Activated naive CD4-positive, alpha-beta T cell treated with Interleukin-2 at 50 U/mL for 16 hours (primary cell): ENCODE data around the gene ABHD16A.
"Not testable (repeated sequence)": the region's sequence is repeated elsewhere in the genome, so short reads cannot be mapped to it uniquely, and the experiment has no call there.

ENCODE experiments used
- DNase-seq: peaks from one replicate; pipeline ENCODE4 v3.0.0-alpha.2; 2020

Gene ABHD16A

GRCh38 chr6:31713991-31714684 lies 11.0 kb upstream of the ABHD16A start:
- DNase-seq: no peak

- no peak for DNase-seq
These were observed 10.3 kb upstream of the ABHD16A start for GRCh38 chr6:31713465-31713864.

- DNase-seq: no peak
These were observed 9.2 kb upstream of the ABHD16A start for GRCh38 chr6:31712296-31712695.

GRCh38 chr6:31711233-31711632 lies 8.1 kb upstream of the ABHD16A start:
- no peak for DNase-seq

DNA sequence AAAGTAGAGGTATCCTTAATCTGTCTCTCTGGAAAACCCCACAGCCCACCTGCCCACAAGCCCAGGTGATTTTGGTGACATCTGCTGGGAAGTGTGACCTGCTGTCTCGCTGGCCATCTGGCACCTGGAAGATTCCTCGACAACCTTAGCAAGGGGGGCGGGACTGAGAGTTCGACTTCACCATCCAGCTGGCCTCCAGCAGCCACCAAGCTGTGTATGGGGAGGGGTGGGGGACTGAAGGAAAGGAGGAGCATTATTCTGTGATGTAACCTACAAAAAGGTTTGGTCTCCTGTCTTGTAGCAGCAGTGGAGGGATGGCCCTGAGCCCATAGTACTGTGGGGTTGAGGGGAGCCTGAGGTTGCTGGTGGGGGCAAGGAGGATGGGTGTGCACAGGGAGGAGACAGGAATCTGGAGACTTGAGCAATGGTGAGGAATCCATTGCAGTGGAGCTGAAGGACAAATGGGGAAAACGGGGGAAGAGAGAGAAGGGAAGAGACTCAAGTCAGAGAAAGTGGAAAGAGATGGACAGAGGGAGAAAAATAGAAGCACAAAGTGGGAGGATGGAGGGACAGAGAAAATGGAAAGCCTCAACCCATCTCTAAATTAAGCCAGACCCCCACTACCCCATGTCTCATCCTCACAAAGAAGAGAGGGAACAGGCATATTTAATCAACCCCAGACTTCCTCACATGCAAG lies 7.5 kb upstream of the ABHD16A start:
- DNase-seq: no peak

- DNase-seq: not testable (repeated sequence)
These were observed 6.0 kb upstream of the ABHD16A start for GRCh38 chr6:31709157-31709556.

DNA sequence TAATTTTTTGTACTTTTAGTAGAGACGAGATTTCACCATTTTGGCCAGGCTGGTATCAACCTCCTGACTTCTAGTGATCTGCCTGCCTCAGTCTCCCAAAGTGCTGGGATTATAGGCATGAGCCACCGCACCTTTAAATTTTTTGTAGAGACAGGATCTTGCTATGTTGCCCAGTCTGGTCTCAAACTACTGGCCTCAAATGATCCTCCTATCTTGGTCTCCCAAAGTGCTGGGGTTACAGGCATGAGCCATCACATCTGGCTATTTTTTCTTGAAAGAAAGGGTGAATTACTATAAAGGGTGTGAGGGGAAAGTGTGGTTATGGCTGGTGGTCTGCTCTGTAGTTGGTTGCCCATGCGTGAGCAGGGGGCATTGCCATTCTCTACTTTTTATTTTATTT lies 5.1 kb upstream of the ABHD16A start:
- DNase-seq: no peak

- DNase-seq: no peak
These were observed 4.6 kb upstream of the ABHD16A start for GRCh38 chr6:31707701-31708100.

- no peak for DNase-seq
These were observed 3.5 kb upstream of the ABHD16A start, which contains the start of gene LY6G6F for GRCh38 chr6:31706599-31706998. Gene LY6G6F (plus strand): TSS chr6:31706866. CDS start chr6:31706907, 41 bp downstream.

GRCh38 chr6:31705931-31706330 lies 2.8 kb upstream of the ABHD16A start:
- no peak for DNase-seq

GRCh38 chr6:31702405-31702818 lies 712 bp downstream of the ABHD16A start:
- DNase-seq: peak; percentile 48

DNA sequence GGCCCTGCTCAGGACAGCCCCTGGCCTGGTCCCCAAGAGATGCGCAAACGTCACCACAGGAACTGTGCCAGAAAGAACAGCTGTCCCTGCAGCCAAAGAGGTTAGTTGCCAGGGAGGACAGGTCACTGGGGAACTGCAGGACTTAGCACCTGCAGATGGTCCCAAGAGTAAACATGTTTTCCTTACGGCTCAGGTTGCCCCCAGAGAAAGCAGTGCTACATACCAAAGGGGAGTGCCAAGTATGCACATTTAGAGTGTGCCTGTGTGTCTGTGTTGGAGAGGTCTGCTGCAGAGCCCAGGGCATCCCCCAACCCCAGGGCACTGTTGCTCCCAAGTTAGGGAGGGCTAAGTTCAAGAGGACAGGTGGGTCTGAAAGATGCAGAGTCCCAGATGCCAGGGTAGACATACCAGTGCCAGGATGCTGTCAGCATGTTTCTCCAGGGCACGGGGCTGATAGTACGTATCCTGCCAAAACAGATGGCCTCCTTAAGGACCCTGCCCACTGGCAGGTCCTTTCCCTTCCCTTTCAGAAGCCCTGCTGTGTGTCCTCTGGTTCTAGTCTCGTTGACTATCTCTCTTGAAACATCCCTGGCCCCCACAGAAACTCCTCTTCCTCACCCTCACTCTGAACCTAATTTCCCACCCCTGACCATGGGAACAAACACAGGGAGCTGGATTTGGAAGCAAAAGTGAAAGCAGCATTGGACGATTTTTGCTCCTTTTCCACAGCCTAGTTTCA lies 1.3 kb downstream of the ABHD16A start:
- DNase-seq: no peak

- no peak for DNase-seq
These were observed 2.3 kb downstream of the ABHD16A start for GRCh38 chr6:31700740-31701401.

DNA sequence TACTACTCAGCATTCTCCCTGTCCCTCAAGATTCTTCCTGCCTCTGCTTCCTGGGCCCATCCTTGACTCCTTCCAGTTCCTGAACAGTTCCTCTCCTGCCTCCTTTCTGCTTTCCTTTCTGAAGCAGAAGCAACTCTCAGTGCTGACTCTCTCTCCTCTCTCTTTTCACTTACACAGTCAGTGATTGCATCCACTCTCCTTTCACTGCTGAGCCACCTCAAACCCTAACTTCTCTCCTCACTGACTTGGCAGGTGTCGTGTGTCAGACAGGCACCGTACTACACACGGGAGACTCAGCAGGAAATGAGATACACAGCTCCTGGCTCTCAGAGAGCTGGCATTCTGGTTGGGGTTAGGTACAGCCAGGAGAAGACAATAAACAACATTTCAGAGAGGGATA lies 5.6 kb downstream of the ABHD16A start:
- DNase-seq: no peak

DNA sequence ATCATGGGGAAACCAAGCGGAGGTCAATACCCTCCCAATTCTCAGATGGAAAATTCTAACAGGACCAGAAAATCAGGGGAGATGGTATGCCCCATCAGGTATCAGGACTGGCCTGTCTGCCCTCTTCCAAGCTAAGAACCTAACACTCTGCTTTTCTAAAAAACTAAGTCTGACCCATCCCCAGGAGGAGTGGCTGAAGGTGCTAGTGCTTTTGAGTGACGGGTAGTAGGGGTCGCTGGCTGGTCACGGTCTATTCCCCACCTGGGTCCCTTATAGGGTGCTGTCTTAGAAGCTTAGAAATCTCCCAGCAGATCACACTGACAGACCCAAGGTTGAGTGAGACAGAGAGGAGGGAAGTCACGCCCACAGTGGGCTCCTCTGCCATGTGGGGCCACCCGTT lies 9.6 kb downstream of the ABHD16A start:
- DNase-seq: no peak

DNA sequence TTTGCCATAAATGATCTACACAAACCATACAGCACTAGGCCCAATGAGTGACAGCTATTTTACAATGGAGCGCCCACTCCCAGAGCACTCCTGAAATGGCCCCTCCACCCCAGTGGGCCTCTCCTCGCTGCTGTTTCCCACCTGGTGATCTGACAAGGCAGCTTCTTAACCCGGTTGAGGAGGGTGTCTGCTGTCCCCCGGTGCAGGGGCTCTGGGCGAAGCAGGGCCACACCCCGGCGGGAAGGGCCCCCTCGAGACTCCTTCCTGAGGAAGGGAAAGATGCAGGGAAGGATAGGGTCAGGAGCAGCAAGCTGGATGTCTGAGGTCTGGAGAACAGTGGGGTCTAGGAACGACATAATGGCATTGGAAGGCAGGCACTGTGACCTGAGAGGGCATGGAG lies 10.2 kb downstream of the ABHD16A start:
- DNase-seq: no peak

- DNase-seq: no peak
These were observed 10.8 kb downstream of the ABHD16A start for GRCh38 chr6:31692353-31692752.

DNA sequence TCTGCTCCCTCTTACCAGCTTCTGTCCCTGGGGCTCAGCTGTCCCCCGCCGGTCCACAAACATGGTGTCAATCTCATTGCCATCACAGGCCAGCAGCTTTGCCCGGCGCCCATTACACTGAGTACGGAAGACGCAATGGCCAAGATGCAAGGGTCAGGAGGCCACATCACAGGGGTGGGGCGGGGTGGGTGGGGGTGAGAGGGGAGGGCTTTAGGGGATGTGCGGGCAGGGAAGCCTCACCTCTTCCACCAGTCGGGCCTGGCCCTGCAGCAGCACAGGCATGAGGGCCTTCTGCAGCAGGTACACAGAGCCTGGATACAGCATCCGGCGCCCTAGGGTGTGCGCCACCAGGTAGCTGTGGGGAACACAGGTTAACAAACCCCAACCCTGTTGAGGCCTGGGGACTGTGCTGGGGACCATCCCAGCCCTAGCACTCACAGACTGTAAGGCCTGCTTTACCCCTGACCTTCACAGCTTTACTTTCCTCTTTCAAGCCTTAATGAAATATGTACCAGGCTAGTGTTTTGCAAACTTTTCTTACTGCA lies 11.5 kb downstream of the ABHD16A start:
- DNase-seq: no peak

DNA sequence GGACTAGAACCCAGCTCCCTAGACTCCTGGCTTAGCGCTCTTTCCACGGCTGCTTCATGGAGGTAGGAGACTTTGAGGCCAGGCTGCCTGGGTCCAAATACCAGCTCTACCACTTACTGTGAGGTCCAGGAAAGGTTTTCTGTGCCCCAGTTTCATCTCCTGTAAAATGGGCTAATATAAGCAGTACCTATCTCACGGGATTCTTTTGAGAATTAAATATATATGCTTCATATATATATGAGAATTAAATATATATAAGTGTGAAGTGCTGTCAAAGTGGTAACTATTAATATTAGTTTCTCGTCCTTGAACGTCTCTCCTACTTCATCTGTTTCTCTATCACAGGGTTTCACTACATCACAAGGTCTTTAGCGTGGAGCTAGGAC lies 12.1 kb downstream of the ABHD16A start:
- DNase-seq: no peak

- no peak for DNase-seq
These were observed 12.7 kb downstream of the ABHD16A start for GRCh38 chr6:31690231-31691077.

DNA sequence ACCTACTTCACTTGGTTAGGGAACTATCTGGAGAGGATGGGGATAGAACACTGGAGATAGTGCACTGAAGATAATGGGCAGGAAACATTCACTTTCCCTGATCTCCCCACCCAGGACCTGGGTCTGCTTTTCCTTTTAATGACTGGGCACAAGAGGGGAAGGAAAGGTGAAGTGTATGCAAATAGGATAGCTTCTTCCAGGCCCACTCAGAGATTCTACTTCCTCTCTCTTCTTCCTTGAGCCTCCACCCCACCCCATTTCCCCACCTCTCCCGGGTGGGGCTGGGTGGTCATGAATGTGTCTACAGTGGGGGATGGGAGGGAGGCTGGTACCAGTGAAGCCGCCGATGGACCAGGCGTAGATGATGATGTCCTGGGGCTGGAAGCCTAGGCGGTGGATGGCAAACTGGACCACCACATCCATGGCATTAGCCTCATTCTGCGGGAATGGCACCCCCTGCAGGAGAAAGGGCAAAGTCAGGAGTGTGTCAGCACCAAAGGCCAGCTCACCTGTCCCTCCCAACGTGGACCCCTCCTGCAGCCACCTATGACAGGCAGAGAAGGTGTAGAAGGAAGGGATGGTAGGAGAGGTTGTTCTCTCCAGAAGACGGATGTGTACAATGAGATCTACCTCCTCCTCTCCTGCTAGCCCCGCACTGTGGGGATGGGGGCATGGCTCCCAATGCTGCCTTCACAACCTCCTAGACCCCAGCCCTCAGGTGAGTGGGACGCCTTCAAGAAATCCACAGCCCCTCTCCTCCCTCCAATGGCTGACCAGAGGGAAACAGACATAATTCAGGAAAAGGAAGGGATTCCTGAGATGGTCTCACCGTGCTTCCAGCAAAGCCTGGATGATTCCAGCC lies 13.6 kb downstream of the ABHD16A start:
- peak; percentile 14 for DNase-seq
